ENCODE data around the gene TUBGCP2. TPM values are rescaled to one million over a fixed set of nuclear protein-coding genes. Genes with fewer than 3 reads are reported as not detected.

The TUBGCP2 gene
- total and polyA plus RNA-seq, 2 experiments from 2014 or later = 39.7 to 53.9 TPM

- Histone ChIP-seq H3K4me1 (ENCODE audit: insufficient read depth) (no peaks in the 10 kb centered on the region), H3K36me3 (ENCODE audit: low read depth) (no peaks in the 10 kb centered on the region), H2AFZ (no peak overlapping the region), H3K79me2 (ENCODE audit: insufficient read depth) (no peaks in the 10 kb centered on the region), H3K9ac (no peak overlapping the region), H3K27ac (no peak overlapping the region), H3K4me3 (no peak overlapping the region), H3K4me2 (ENCODE audit: unreplicated experiment) (no peak overlapping the region), H3K27me3 (replicated peaks; ENCODE audit: insufficient read depth) (peaks cover 17% of the 10 kb centered on the region), H3F3A (ENCODE audit: insufficient read depth) (no peaks in the 10 kb centered on the region), H4K20me1 (ENCODE audit: insufficient read depth) (no peaks in the 10 kb centered on the region), H3K9me2 (ENCODE audit: insufficient read depth) (no peaks in the 10 kb centered on the region), H3K9me3 (ENCODE audit: low read depth) (no peaks in the 10 kb centered on the region)
- 80% methylated on average over 9 to 12 of the region's 12 CpGs for WGBS, 2 experiments (ENCODE audit: low coverage in 1 of 2, low lambda C conversion rate in 2 of 2, missing lambda C conversion rate in 2 of 2)
- in situ Hi-C loops (cut with MboI) = no loop called here
- DNase-seq = no peak
- TF ChIP-seq EZH2 (IDR thresholded peaks at IDR 0.05; ENCODE audit: insufficient read depth, poor library complexity, severe bottlenecking) = no peak
- no peak for TF ChIP-seq EZH2phosphoT487 (IDR thresholded peaks at IDR 0.05; ENCODE audit: insufficient read depth, low read depth)
These were observed 60.3 kb downstream of the TUBGCP2 start for GRCh38 chr10:133248334-133248715.

- 45 to 61% methylated on average over 20 to 25 of the region's 36 CpGs for WGBS, 2 experiments (ENCODE audit: low coverage in 1 of 2, low lambda C conversion rate in 2 of 2, missing lambda C conversion rate in 2 of 2)
- H3K27me3 ChIP-seq (replicated peaks; ENCODE audit: insufficient read depth) = peaks cover 19% of the 10 kb centered on the region
- H3K9me3 ChIP-seq (ENCODE audit: low read depth) = no peaks in the 10 kb centered on the region
These were observed 60.9 kb downstream of the TUBGCP2 start for GRCh38 chr10:133247681-133248333.

GRCh38 chr10:133246236-133246626, 62.4 kb downstream of the TUBGCP2 start:
- Histone ChIP-seq H3K79me2 (ENCODE audit: insufficient read depth) (no peaks in the 10 kb centered on the region), H4K20me1 (ENCODE audit: insufficient read depth) (no peaks in the 10 kb centered on the region), H3K9ac (no peak overlapping the region), H3K4me2 (ENCODE audit: unreplicated experiment) (no peak overlapping the region), H3K4me3 (no peak overlapping the region), H2AFZ (no peak overlapping the region), H3F3A (ENCODE audit: insufficient read depth) (no peaks in the 10 kb centered on the region), H3K36me3 (ENCODE audit: low read depth) (no peaks in the 10 kb centered on the region), H3K4me1 (ENCODE audit: insufficient read depth) (no peaks in the 10 kb centered on the region), H3K9me3 (ENCODE audit: low read depth) (no peaks in the 10 kb centered on the region), H3K27ac (no peak overlapping the region), H3K9me2 (ENCODE audit: insufficient read depth) (no peaks in the 10 kb centered on the region), H3K27me3 (replicated peaks; ENCODE audit: insufficient read depth) (peaks cover 31% of the 10 kb centered on the region)
- DNase-seq = no peak
- in situ Hi-C loops (cut with MboI) = no loop called here
- TF ChIP-seq EZH2phosphoT487 (IDR thresholded peaks at IDR 0.05; ENCODE audit: insufficient read depth, low read depth) (no peak), EZH2 (IDR thresholded peaks at IDR 0.05; ENCODE audit: insufficient read depth, poor library complexity, severe bottlenecking) (no peak)
- 52 to 59% methylated on average over 11 to 12 of the region's 12 CpGs for WGBS, 2 experiments (ENCODE audit: low coverage in 1 of 2, low lambda C conversion rate in 2 of 2, missing lambda C conversion rate in 2 of 2)

More at GRCh38 chr10:133247681-133248333, 60.9 kb downstream of the TUBGCP2 start:
- no peak overlapping the region for H3K27ac ChIP-seq
- DNase-seq = no peak
- no peak overlapping the region for H3K9ac ChIP-seq
- H3K79me2 ChIP-seq (ENCODE audit: insufficient read depth) = no peaks in the 10 kb centered on the region
- no peak overlapping the region for H3K4me3 ChIP-seq
- H3K4me2 ChIP-seq (ENCODE audit: unreplicated experiment) = no peak overlapping the region
- H3K4me1 ChIP-seq (ENCODE audit: insufficient read depth) = no peaks in the 10 kb centered on the region
- no peaks in the 10 kb centered on the region for H3K9me2 ChIP-seq (ENCODE audit: insufficient read depth)
- H4K20me1 ChIP-seq (ENCODE audit: insufficient read depth) = no peaks in the 10 kb centered on the region
- H2AFZ ChIP-seq = no peak overlapping the region
- in situ Hi-C loops (cut with MboI) = no loop called here
- no peaks in the 10 kb centered on the region for H3F3A ChIP-seq (ENCODE audit: insufficient read depth)
- H3K36me3 ChIP-seq (ENCODE audit: low read depth) = no peaks in the 10 kb centered on the region
- TF ChIP-seq EZH2phosphoT487 (IDR thresholded peaks at IDR 0.05; ENCODE audit: insufficient read depth, low read depth) (no peak), EZH2 (IDR thresholded peaks at IDR 0.05; ENCODE audit: insufficient read depth, poor library complexity, severe bottlenecking) (no peak)

- no peak overlapping the region for H3K9ac ChIP-seq
- in situ Hi-C loops (cut with MboI) = no loop called here
- H3K36me3 ChIP-seq (ENCODE audit: low read depth) = no peaks in the 10 kb centered on the region
- H3K27me3 ChIP-seq (replicated peaks; ENCODE audit: insufficient read depth) = peaks cover 36% of the 10 kb centered on the region
- no peaks in the 10 kb centered on the region for H3F3A ChIP-seq (ENCODE audit: insufficient read depth)
- H3K4me1 ChIP-seq (ENCODE audit: insufficient read depth) = no peaks in the 10 kb centered on the region
- 39 to 42% methylated on average over 27 to 30 of the region's 33 CpGs for WGBS, 2 experiments (ENCODE audit: low coverage in 1 of 2, low lambda C conversion rate in 2 of 2, missing lambda C conversion rate in 2 of 2)
- no peaks in the 10 kb centered on the region for H4K20me1 ChIP-seq (ENCODE audit: insufficient read depth)
- peak; percentile 42 for DNase-seq
- no peak overlapping the region for H3K4me2 ChIP-seq (ENCODE audit: unreplicated experiment)
- H3K79me2 ChIP-seq (ENCODE audit: insufficient read depth) = no peaks in the 10 kb centered on the region
- H3K27ac ChIP-seq = no peak overlapping the region
- H3K9me2 ChIP-seq (ENCODE audit: insufficient read depth) = no peaks in the 10 kb centered on the region
- no peak overlapping the region for H2AFZ ChIP-seq
- no peaks in the 10 kb centered on the region for H3K9me3 ChIP-seq (ENCODE audit: low read depth)
- TF ChIP-seq EZH2 (IDR thresholded peaks at IDR 0.05; ENCODE audit: insufficient read depth, poor library complexity, severe bottlenecking) (no peak), EZH2phosphoT487 (IDR thresholded peaks at IDR 0.05; ENCODE audit: insufficient read depth, low read depth) (no peak)
- no peak overlapping the region for H3K4me3 ChIP-seq
These were observed 63.0 kb downstream of the TUBGCP2 start for GRCh38 chr10:133245439-133246235.

Data from GM23248 (cell line).